ENCODE measurements around the gene THAP3. TPM values are rescaled to one million over a fixed set of nuclear protein-coding genes. Genes with fewer than 3 reads are reported as not detected.

Gene THAP3
- total and polyA plus RNA-seq, 9 of the 15 experiments (the other 6 are each of a cell fraction or from before 2014, with no cell fraction given) = 1.9 to 31.2 (median 18.2) TPM

- TF ChIP-seq ZNF395 (CRISPR knock-in tag; IDR thresholded peaks at IDR 0.05) = no peak
- TF ChIP-seq ZNF407 (IDR thresholded peaks at IDR 0.05; ENCODE audit: low read depth) = no peak
- no peak for TF ChIP-seq ZNF133 (CRISPR knock-in tag; IDR thresholded peaks at IDR 0.05)
- no peak for TF ChIP-seq MYNN (IDR thresholded peaks at IDR 0.05)
- TF ChIP-seq MYNN (CRISPR knock-in tag; IDR thresholded peaks at IDR 0.05) = no peak
- no peak for TF ChIP-seq PHB2 (IDR thresholded peaks at IDR 0.05; ENCODE audit: low read depth)
- TF ChIP-seq MAFF (IDR thresholded peaks at IDR 0.05; ENCODE audit: low read length) = no peak
- no peak for TF ChIP-seq KDM1A (IDR thresholded peaks at IDR 0.05)
- TF ChIP-seq ZNF785 (CRISPR knock-in tag; IDR thresholded peaks at IDR 0.05) = no peak
- TF ChIP-seq E2F5 (CRISPR knock-in tag; IDR thresholded peaks at IDR 0.05) = no peak
- no peak for TF ChIP-seq GTF3C2 (IDR thresholded peaks at IDR 0.05; ENCODE audit: borderline replicate concordance, extremely low read depth, insufficient read length)
- no peak for TF ChIP-seq HBP1 (CRISPR knock-in tag; IDR thresholded peaks at IDR 0.05)
- TF ChIP-seq CCAR2 (IDR thresholded peaks at IDR 0.05; ENCODE audit: low read depth, low read length) = no peak
These were observed 24.1 kb upstream of the THAP3 start (continued) for GRCh38 chr1:6600410-6601048.

Data from K562 (cell line).